Stimulated activated naive CD8-positive, alpha-beta T cell treated with anti-CD3 and anti-CD28 coated beads, Interleukin-15, Interleukin-2, amounts not matched to agents 100 U/mL and 50 U/mL, for 24 hours (primary cell): Measurements from ENCODE around the gene ANO9.
"Not testable (repeated sequence)": the region's sequence is repeated elsewhere in the genome, so short reads cannot be mapped to it uniquely, and the experiment has no call there.

Experiments used
- ATAC-seq: fragments of 150-1000 bp; cut with Tn5 transposase; one replicate; pipeline ENCODE4 v1.10.0; 2021
- DNase-seq: peaks from one replicate; pipeline ENCODE4 v3.0.0; 2021

ANO9 gene

DNA sequence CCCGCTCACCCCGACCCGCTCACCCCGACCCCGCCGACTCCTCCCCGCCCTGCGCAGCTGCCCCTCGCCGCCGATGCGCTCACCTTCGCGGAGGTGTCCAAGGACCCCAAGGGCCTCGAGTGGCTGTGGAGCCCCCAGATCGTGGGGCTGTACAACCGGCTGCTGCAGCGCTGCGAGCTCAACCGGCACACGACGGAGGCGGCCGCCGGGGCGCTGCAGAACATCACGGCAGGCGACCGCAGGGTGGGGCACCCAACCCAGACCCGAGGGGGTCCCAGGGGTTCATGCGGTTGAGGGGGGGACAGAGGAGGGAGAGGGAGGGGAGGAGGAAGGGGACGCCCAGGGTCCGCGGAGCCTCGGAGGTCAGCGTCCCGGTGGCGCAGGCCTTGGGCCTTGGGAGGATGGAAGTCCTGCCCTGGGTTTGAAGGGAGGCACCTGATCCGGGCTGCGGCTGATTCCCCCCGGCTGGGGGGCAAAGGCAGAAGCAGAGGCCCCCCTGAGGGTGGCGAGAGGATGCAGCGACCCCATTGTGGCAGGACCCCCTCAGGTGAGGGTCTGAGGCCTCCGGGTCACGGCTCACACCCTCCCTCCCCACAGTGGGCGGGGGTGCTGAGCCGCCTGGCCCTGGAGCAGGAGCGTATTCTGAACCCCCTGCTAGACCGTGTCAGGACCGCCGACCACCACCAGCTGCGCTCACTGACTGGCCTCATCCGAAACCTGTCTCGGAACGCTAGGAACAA, 38.6 kb downstream of the ANO9 start:
- DNase-seq = no peak
- no peak for ATAC-seq

DNA sequence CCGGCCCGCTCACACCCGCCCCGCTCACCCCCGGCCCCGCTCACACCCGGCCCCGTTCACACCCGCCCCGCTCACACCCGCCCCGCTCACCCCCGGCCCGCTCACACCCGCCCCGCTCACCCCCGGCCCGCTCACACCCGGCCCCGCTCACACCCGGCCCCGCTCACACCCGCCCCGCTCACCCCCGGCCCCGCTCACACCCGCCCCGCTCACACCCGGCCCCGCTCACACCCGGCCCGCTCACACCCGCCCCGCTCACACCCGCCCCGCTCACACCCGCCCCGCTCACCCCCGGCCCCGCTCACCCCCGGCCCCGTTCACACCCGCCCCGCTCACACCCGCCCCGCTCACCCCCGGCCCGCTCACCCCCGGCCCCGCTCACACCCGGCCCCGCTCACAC, 40.6 kb downstream of the ANO9 start:
- ATAC-seq = not testable (repeated sequence)

DNA sequence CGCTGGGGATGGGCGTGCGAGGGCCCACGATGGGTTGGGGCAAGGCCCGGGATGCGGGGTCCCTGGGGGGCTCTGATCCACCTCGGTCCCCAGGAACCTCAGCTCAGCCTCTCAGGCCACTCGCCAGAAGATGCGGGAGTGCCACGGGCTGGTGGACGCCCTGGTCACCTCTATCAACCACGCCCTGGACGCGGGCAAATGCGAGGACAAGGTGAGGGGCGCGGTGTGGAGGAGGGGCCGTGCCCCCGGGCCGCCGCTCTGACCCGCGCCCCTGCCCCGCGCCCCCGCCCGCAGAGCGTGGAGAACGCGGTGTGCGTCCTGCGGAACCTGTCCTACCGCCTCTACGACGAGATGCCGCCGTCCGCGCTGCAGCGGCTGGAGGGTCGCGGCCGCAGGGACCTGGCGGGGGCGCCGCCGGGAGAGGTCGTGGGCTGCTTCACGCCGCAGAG, 41.5 kb downstream of the ANO9 start:
- no peak for ATAC-seq

More for the DNA sequence above, 40.6 kb downstream of the ANO9 start:
- not testable (repeated sequence) for DNase-seq

DNA sequence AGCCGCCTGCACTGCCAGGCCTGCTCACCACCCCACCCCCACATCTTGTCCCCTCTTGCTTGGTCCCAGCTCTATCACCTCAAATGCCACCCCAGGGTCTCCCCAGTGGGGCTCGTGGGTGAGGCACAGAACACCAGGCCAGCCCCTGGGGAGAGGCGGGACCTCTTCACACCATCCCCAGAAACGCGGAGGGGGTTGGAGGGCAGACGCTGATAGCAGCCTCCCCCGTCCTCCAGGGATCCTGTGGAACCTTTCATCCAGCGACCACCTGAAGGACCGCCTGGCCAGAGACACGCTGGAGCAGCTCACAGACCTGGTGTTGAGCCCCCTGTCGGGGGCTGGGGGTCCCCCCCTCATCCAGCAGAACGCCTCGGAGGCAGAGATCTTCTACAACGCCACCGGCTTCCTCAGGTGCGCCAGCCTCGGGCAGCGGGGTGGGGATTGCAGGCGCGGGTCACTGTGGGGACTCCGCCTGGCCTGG, 42.0 kb downstream of the ANO9 start:
- DNase-seq = no peak
- no peak for ATAC-seq

More for the DNA sequence above, 41.5 kb downstream of the ANO9 start:
- no peak for DNase-seq

- DNase-seq = no peak
- ATAC-seq = no peak
Observed at GRCh38 chr11:398826-399225, 43.0 kb downstream of the ANO9 start.

- DNase-seq = peak; percentile 56
Observed at GRCh38 chr11:396948-397548, 44.8 kb downstream of the ANO9 start.

GRCh38 chr11:396511-396947, 45.3 kb downstream of the ANO9 start:
- ATAC-seq (peak; percentile 30), DNase-seq (no peak)

More at GRCh38 chr11:396948-397548, 44.8 kb downstream of the ANO9 start:
- ATAC-seq = peak; percentile 58

DNA sequence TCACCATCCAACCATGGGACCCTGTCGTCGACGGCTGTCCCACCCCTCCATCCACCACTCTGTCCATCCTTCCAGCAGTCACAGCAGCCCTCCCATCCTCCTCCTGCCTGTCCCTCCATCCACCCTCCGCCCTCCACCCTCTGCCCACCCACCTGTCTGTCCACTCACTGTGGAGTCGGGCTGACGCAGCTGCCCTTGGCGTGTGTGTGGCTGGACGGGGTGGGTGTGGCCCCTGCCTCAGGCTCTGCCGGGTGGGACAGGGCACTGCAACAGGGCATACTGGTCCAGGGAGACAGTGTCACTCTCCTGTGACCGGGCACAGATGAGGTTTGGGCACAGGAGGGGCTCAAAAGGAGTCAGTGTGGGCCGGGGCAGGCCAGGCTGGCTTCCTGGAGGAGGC, 45.9 kb downstream of the ANO9 start:
- ATAC-seq = no peak
- DNase-seq = no peak

DNA sequence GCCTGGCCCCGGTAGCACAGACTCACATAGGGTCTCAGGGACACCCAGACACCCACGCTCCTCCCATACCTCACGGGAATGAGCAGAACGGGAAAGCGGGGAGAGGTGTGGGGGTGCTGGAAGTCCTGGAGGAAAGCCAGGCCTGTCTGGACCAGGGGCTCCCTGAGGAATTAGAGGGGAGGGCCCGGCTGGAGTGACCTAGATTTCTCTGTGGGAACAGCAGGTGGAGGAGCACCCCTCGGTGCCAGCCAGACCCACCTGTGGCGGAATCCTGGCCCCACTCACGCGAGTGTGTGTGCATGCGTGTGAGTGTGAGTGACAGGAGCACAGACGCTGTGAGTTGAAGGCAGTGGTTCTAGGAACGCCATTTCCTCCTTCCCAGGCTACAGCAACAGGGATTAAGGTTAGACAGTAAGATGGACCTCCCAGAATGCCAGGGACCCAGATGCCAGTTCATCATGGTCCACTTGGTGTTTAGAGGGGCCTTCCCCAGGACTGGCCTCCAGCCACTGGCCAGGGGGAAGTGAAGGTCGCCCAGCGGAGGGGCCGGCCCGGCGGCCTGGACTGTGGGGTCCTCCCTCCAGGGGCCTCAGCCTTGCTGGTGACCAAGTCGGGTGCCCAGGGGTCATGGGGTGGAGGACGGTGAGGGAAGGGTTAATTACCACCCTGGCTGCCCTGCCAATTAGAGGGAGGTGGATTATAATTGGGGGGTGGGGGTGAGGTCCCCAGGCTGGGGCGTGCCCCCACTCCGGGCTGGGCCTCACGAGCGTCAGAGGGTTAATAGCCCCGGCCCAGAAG, 46.8 kb downstream of the ANO9 start:
- DNase-seq = no peak
- ATAC-seq = no peak

DNA sequence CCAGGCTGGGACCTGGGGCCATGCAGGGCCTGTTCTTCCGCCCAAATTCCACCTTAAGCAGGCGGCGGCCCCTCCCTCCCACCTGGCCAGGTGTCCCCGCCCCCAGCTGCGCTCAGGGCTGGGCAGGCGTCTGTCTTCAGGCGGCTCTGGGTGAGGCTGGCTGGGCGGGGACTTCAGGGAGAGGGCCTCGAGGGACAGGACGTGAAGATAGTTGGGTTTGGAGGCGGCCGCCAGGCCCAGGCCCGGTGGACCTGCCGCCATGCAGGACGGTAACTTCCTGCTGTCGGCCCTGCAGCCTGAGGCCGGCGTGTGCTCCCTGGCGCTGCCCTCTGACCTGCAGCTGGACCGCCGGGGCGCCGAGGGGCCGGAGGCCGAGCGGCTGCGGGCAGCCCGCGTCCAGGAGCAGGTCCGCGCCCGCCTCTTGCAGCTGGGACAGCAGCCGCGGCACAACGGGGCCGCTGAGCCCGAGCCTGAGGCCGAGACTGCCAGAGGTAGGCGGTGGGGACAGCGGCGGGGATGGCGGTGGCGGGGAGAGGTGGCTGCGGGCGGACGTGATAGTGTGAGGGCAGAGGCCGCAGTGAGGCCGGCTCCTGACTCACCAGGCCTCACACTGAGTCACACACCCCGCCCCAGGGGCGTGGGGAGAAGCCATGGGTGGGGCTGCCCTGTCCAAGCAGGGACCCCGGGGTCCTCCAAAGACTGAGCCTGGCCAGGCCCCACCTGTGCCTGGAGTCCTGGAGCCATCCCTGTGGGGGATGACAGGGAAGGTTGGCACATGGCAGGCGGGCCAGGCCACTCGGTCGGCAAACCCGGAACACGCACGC, 47.6 kb downstream of the ANO9 start, which contains the start of gene PKP3:
TSS of gene PKP3 (plus strand) at position 176 of the 824 bp plus-strand sequence. CDS start at position 260, 84 bp downstream.
- DNase-seq = no peak

GRCh38 chr11:393219-394033, 48.4 kb downstream of the ANO9 start:
- DNase-seq (no peak), ATAC-seq (peak; percentile 54)

More for the DNA sequence above, 47.6 kb downstream of the ANO9 start, which contains the start of gene PKP3:
- ATAC-seq = no peak

DNA sequence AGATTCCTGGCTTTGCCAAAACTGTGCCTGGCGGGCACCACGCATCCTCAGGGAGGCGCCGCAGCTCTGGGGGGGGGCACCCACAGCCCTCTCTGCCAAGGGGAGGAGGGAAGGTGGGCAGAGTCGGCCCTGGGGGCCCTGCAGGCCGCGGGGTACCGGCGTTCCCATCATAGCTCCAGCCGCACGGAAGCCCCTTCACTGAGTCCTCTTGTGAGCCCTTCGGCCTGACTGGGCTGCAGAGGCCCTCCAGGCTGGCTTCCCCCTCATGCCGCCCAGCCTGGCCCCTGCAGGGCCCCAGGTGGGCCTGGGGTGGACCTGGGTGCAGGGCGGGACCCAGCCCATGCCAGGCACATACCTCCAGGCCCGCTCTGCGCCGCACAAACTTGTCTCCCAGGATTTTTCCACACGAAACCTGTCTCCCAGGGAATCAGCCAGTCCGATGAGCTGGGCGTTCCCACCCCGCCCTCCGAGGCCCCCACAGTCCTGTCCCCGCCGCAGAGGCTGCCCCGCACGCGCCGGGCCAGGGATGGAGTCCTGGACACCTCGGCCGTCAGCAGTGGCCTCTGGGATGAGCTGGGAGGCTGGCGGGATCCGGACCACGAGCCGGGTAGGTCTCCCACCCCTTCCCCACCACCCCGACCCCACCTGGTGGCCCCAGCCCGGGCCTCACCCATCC, 49.6 kb downstream of the ANO9 start:
- no peak for DNase-seq
- no peak for ATAC-seq

GRCh38 chr11:391117-392017, 50.4 kb downstream of the ANO9 start:
- ATAC-seq (no peak), DNase-seq (no peak)

- ATAC-seq (no peak), DNase-seq (no peak)
Observed at GRCh38 chr11:390175-390574, 51.6 kb downstream of the ANO9 start.

DNA sequence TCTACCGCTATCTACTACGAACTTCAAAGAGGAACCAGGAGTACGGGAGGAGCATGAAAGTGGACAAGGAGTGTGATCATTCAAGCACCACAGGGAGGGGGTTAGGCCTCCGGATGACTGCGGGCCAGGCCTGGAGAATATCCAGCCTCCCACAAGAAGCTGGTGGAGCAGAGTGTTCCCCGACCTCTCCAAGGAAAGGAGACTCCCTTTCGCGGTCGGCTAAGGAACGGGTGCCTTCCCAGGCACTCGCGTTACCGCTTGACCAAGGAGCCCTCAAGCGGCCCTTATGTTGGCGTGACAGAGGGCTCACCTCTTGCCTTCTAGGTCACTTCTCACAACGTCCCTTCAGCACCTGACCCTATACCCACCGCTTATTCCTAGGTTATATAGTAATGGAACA, 52.4 kb downstream of the ANO9 start:
- not testable (repeated sequence) for ATAC-seq, DNase-seq

- no peak for DNase-seq
- no peak for ATAC-seq
Observed at GRCh38 chr11:387193-387793, 54.5 kb downstream of the ANO9 start.

GRCh38 chr11:386483-386882, 55.3 kb downstream of the ANO9 start:
- DNase-seq (no peak), ATAC-seq (no peak)

- DNase-seq = no peak
- no peak for ATAC-seq
Observed at GRCh38 chr11:385594-386351, 56.0 kb downstream of the ANO9 start.
